Ishikawa (cell line): ENCODE measurements around the gene ILK.

Source experiments
- CEBPB ChIP-seq: IDR thresholded peaks from 2 replicates; pipeline ENCODE4 v1.6.1; 2012
- CREB1 ChIP-seq: IDR thresholded peaks from 2 replicates; pipeline ENCODE4 v1.6.1; 2012; ENCODE audit warnings: low read depth
- EGR1 ChIP-seq: IDR thresholded peaks from 2 replicates; pipeline ENCODE4 v1.6.1; 2012
- EP300 ChIP-seq: IDR thresholded peaks from 2 replicates; pipeline ENCODE4 v1.6.1; 2012; ENCODE audit warnings: borderline replicate concordance
- FOXM1 ChIP-seq: IDR thresholded peaks from 2 replicates; pipeline ENCODE4 v1.6.1; 2012; ENCODE audit warnings: low read depth, borderline replicate concordance
- MAX ChIP-seq: IDR thresholded peaks from 2 replicates; pipeline ENCODE4 v1.6.1; 2012
- NFIC ChIP-seq: IDR thresholded peaks from 2 replicates; pipeline ENCODE4 v1.6.1; 2012
- RAD21 ChIP-seq: IDR thresholded peaks from 2 replicates; pipeline ENCODE4 v1.6.1; 2012; ENCODE audit warnings: low read depth
- REST ChIP-seq: IDR thresholded peaks from 2 replicates; pipeline ENCODE4 v1.6.1; 2012; ENCODE audit warnings: low read depth, mild to moderate bottlenecking
- TAF1 ChIP-seq: IDR thresholded peaks from 2 replicates; pipeline ENCODE4 v1.6.1; 2012; ENCODE audit warnings: low read depth, mild to moderate bottlenecking
- TCF12 ChIP-seq: IDR thresholded peaks from 2 replicates; pipeline ENCODE4 v1.6.1; 2012; ENCODE audit warnings: low read depth
- TEAD4 ChIP-seq: IDR thresholded peaks from 2 replicates; pipeline ENCODE4 v1.6.1; 2012
- USF1 ChIP-seq: IDR thresholded peaks from 2 replicates; pipeline ENCODE4 v1.6.1; 2012
- YY1 ChIP-seq: IDR thresholded peaks from 2 replicates; pipeline ENCODE4 v1.6.1; 2012; ENCODE audit warnings: low read depth
- ZBTB7A ChIP-seq: IDR thresholded peaks from 2 replicates; pipeline ENCODE4 v1.6.1; 2012; ENCODE audit warnings: low read depth

The ILK gene

GRCh38 chr11:6630632-6631291, 27.2 kb downstream of the ILK start:
- no peak for TF ChIP-seq FOXM1
- no peak for TF ChIP-seq CEBPB
- TF ChIP-seq EGR1 = no peak
- no peak for TF ChIP-seq TEAD4
- no peak for TF ChIP-seq TAF1

- TF ChIP-seq CEBPB (no peak), REST (no peak), FOXM1 (no peak), EGR1 (no peak), TEAD4 (no peak), TCF12 (no peak), ZBTB7A (no peak), CREB1 (no peak), USF1 (no peak), RAD21 (no peak), YY1 (no peak), NFIC (no peak), TAF1 (no peak), EP300 (no peak), MAX (no peak)
Observed at GRCh38 chr11:6631361-6631890, 27.9 kb downstream of the ILK start.

GRCh38 chr11:6632116-6633073, 28.8 kb downstream of the ILK start:
- no peak for TF ChIP-seq NFIC
- no peak for TF ChIP-seq FOXM1
- TF ChIP-seq EGR1 = no peak
- TF ChIP-seq MAX = no peak
- no peak for TF ChIP-seq TAF1
- TF ChIP-seq RAD21 = no peak
- TF ChIP-seq USF1 = no peak
- TF ChIP-seq CEBPB = no peak
- TF ChIP-seq YY1 = no peak
- TF ChIP-seq TEAD4 = no peak
- no peak for TF ChIP-seq CREB1
- no peak for TF ChIP-seq EP300
- TF ChIP-seq REST = no peak
- TF ChIP-seq TCF12 = no peak
- no peak for TF ChIP-seq ZBTB7A

- TF ChIP-seq ZBTB7A (no peak), TCF12 (no peak), USF1 (no peak), TEAD4 (no peak), CREB1 (no peak), CEBPB (no peak), NFIC (no peak), REST (no peak), MAX (no peak), EP300 (no peak), RAD21 (no peak), TAF1 (no peak), YY1 (no peak), EGR1 (no peak), FOXM1 (no peak)
Observed at GRCh38 chr11:6633422-6634408, 30.1 kb downstream of the ILK start.
